Retinal pigment epithelial cell (primary cell): ENCODE measurements around the gene SENP2.
"Not testable (repeated sequence)": the region's sequence is repeated elsewhere in the genome, so short reads cannot be mapped to it uniquely, and the experiment has no call there.

Experiments used
- DNase-seq: peaks from one replicate; pipeline ENCODE4 v3.0.0-alpha.2; 2010; ENCODE audit warnings: low read depth
- H3K4me3 ChIP-seq: 2 replicates; pipeline ENCODE4 v1.5.1; 2011; ENCODE audit warnings: mild to moderate bottlenecking, low read length, control low read depth, moderate library complexity
- TF ChIP-seq, protein P1 (sequence below): conservative IDR thresholded peaks from 2 replicates; pipeline ENCODE4 v1.5.1; 2011; ENCODE audit warnings: low read depth, low read length, control low read depth, inconsistent platforms

Gene SENP2

DNA sequence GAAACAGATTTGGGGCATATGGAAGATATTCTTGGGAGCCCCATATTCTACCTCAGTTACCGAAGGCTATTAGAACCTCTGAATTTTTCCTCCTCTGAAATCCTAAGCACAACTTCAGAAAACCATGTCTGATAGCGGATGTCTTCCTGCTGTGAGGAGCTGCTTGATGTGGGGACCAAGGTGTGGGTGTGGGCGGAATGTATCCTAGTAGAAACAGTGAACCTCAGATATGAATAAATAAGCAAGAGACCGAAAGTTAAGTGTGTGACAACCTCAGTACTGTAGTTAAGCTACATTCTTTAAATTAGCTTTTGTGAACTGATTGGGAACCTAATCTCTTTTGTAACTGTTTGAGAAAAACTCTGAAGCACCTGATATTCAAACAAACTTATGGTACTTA lies 46.9 kb downstream of the SENP2 start:
- DNase-seq: no peak
- TF ChIP-seq, protein P1, sequence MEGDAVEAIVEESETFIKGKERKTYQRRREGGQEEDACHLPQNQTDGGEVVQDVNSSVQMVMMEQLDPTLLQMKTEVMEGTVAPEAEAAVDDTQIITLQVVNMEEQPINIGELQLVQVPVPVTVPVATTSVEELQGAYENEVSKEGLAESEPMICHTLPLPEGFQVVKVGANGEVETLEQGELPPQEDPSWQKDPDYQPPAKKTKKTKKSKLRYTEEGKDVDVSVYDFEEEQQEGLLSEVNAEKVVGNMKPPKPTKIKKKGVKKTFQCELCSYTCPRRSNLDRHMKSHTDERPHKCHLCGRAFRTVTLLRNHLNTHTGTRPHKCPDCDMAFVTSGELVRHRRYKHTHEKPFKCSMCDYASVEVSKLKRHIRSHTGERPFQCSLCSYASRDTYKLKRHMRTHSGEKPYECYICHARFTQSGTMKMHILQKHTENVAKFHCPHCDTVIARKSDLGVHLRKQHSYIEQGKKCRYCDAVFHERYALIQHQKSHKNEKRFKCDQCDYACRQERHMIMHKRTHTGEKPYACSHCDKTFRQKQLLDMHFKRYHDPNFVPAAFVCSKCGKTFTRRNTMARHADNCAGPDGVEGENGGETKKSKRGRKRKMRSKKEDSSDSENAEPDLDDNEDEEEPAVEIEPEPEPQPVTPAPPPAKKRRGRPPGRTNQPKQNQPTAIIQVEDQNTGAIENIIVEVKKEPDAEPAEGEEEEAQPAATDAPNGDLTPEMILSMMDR: no peak

DNA sequence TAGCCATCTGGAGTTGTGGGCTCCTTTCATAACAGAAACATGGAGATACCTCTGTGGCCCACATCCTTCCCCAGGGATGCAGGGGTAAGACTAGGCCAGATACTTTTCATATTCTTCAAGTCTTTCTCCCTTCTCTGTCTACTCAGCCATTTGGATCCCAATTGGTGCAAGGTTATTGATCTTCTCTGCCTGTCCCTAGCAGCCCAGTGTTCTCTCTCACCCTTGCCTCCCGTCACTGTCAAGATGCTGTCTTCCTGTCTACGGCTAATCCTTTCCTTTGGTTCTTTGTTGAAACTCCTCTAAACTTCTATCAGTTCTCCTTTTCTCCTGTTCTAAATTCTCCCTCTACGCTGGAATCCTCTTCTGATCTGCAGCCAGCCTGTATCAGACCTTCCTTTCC lies 51.3 kb downstream of the SENP2 start:
- TF ChIP-seq, protein P1: no peak
- no peak for DNase-seq
- H3K4me3 ChIP-seq: no peak overlapping the region

More for the DNA sequence above, 46.9 kb downstream of the SENP2 start:
- H3K4me3 ChIP-seq: no peak overlapping the region

DNA sequence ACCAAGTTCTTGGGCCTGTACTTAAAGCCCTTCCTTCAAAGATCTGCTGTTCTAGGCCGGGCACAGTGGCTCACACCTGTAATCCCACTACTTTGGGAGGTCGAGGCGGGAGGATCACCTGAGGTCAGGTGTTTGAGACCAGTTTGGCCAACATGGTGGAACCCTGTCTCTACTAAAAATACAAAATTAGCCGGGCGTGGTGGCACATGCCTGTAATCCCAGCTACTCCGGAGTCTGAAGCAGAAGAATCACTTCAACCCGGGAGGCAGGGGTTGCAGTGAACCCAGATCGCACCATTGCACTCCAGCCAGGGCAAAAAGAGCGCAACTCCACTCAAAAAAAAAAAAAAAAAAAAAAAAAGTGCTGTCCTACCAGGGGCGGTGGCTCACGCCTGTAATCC lies 52.6 kb downstream of the SENP2 start:
- DNase-seq, H3K4me3 ChIP-seq: not testable (repeated sequence)

DNA sequence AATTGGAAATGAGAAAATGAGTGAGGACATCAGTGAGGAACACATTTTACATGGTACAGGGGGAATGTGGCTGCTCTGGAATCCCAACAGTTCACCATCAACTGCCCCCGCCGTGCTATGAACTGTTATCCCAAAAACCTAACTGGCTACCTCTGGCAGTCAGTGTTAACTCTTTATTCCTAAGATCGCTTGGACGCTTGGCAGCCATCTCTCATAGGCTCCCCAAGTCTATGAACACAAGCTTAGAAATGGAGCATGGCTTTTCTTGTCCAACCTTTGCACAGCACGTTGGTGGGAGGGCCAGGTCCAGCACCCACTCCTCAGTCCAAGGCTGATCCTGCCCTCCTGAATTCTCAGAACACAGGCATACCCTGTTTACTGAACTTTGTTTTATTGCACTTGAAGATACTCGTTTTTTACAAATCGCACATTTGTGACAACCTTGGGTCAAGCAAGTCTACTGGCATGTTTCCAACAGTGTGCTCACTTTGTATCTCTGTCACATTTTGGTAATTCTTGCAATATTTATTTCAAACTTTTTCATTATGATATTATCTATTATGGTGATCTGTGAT lies 53.6 kb downstream of the SENP2 start:
- TF ChIP-seq, protein P1: no peak
- no peak for DNase-seq
- no peak overlapping the region for H3K4me3 ChIP-seq

DNA sequence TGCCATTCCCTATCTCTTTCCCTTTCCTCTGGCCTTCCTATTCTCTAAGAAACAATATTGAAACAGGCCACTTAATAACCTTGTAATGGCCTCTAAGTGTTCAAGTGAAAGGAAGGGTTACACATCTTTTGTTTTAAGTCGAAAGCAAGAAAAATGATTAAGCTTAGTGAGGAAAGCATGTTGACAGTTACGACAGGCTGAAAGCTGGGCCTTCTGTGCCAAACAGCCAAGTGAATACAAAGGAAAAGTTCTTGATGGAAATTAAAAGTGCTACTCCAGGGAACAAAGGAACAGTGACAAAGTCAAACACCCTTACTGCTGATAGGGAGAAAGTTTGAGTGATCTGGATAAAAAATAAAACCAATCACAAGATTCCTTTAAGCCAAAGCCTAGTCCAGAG lies 54.2 kb downstream of the SENP2 start:
- no peak overlapping the region for H3K4me3 ChIP-seq
- TF ChIP-seq, protein P1: no peak

DNA sequence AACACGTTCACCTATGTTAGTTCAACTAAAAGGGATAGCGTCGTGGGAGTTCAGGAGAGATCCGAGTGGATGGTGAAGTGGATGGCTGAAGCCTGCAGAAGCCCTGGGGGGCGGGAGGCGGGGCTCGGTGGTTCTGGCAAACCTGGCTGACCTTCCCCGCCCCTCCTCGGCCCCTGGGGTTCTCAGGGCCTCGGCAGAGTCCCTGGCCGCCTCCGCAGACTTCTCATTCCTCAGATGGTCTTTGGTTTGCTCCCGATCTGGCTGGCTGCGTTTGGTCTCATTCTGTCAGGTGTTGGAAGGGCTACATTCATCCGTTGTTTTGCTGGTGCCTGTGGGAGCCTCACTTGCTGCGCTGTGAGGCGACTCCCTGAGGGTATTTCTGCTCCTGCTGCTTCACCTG lies 59.1 kb downstream of the SENP2 start:
- not testable (repeated sequence) for H3K4me3 ChIP-seq, DNase-seq

More for the DNA sequence above, 54.2 kb downstream of the SENP2 start:
- DNase-seq: no peak

DNA sequence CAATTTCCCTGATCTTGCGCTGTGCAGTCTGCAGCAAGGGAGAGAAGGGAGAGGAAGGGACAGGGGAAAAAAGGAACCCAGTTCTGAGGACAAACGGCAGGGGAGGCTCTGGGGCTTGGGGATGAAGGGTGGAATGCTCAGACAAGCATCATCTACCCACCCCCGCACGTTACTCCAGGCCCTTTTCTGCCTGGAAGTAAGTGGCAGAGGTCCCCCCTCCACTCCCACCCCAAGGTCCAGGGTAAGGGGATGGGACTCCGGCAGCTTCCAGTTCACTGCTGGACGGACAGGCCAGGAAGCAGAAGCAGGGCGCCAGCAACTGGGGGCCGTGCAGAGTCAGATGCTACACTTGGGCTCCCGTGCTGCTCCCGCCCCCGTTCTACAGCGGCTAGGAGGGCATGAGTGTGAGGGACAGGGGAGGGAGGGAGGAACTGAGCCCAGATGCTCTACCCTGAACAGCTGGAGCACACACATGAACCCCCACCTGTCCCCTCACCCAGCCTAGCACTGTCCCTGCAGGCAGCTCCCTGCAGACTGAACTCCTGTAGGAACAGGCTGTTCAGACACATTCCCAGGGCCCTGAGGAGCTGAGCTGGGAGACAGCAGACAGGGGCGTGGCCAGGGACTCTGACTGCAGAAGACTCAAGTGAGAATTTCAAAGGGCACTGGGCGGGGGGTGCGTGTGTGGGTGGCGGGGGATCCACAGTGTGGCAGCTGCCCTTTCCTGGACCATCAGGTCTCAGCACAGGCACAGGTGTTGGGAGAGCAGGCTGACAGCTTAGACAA lies 59.7 kb downstream of the SENP2 start:
- H3K4me3 ChIP-seq: no peak overlapping the region
- TF ChIP-seq, protein P1: no peak
- no peak for DNase-seq

DNA sequence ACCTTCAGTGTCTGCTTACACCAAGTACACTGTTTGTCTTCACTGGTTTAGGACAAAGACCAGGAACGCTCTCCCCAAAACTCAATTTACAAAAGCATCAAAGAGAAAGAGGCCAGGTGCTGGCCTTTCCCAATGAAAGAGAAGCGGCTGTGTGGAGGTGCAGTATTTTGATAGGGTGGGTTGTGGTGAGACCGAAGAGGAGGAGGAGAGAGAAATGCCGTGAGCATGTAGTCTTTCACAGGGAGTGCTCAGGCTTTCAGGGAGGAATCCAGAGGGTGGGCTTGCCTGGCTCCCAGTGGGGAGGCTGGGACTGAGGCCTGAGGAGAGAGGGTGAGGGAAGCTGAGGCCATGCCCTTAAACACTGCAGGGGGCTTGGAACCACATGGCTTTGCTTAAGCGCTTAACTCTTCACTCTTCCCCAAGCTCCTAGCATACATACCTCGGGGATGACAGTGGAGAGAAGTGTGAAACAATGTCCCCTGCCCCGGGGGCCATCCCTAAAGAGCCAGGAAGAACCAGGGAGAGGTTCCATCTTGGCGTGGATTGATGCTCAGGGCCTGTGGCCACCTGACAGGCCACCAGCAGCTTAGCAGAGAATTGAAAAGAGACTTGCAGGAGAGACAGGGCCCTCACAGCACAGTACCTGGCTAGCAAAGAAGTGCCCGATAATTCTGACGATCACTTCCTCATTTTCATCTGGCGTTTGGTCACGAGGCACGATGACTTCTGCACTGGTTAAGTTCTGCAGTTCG lies 60.5 kb downstream of the SENP2 start:
- DNase-seq: no peak
- TF ChIP-seq, protein P1: no peak
- H3K4me3 ChIP-seq: no peak overlapping the region
